HepG2 (cell line): ENCODE measurements around the gene CDC34. TPM values are rescaled to one million over a fixed set of nuclear protein-coding genes. Genes with fewer than 3 reads are reported as not detected.

Experiments
- CHD2 ChIP-seq: IDR thresholded peaks from 2 replicates; pipeline ENCODE4 v1.6.1; 2011; ENCODE audit warnings: low read depth, low read length, improper control_type of control experiment
- CREB1 ChIP-seq, 2 experiments: fragments of 450-650 bp in 1 of 2; IDR thresholded peaks; 2 replicates each; pipeline ENCODE4 v1.6.1; 2016 to 2017; ENCODE audit warnings: control low read depth in 1 of 2, mild to moderate bottlenecking in 1 of 2, missing compliant biosample characterization in 1 of 2, missing genetic modification characterization in 1 of 2
- FOXO1 ChIP-seq: sonication (generic); formaldehyde crosslinking; IDR thresholded peaks from 2 replicates; pipeline ENCODE4 v1.4.0; 2020; ENCODE audit warnings: missing genetic modification reagents
- FOXP1 ChIP-seq, 2 experiments: fragments of 450-650 bp in 1 of 2; IDR thresholded peaks; 2 replicates each; pipeline ENCODE4 v1.6.1; 2017 to 2018; ENCODE audit warnings: antibody characterized with exemption in 1 of 2
- NR2F1 ChIP-seq, 2 experiments: fragments of 450-650 bp in 1 of 2; formaldehyde crosslinking in 1 of 2; IDR thresholded peaks; 2 replicates each; pipeline versions ENCODE4 v1.5.0 to v1.6.1; 2016 to 2020; ENCODE audit warnings: mild to moderate bottlenecking in 1 of 2, missing compliant biosample characterization in 1 of 2, missing genetic modification reagents in 1 of 2, moderate library complexity in 1 of 2
- RCOR2 ChIP-seq: IDR thresholded peaks from 2 replicates; pipeline ENCODE4 v1.6.1; 2016; ENCODE audit warnings: missing biosample characterization, missing genetic modification reagents
- ZNF326 ChIP-seq: sonication (generic); formaldehyde crosslinking; IDR thresholded peaks from 2 replicates; pipeline ENCODE4 v1.4.0; 2020; ENCODE audit warnings: missing genetic modification reagents, borderline replicate concordance
- polyA plus RNA-seq, 8 experiments: library from polyadenylated mRNA; depleted of rRNA in 3 of 8; stranded (reverse) in 7 of 8; unstranded in 1 of 8; fragments of >200 nt; fragmentation: Illumina TruSeq in 4 of 8; extraction: Trizol in 4 of 8; gene quantifications; 2 replicates each; pipeline versions ENCODE4 v1.2.1 to v1.2.3, GENCODE V29; 2011 to 2016; ENCODE audit warnings: low read depth in 4 of 8, missing spikeins in 1 of 8, mixed read lengths in 1 of 8; ENCODE audit not compliant: insufficient read depth in 1 of 8
- total RNA-seq, 5 experiments: library from RNA; depleted of rRNA; stranded (reverse); fragments of >200 nt; fragmentation: Illumina TruSeq; extraction: Trizol; gene quantifications; 2 replicates each; pipeline ENCODE4 v1.2.3, GENCODE V29; 2016; ENCODE audit warnings: low read depth in 1 of 5
- TF ChIP-seq, protein P1 (sequence below): sonication (generic); formaldehyde crosslinking; IDR thresholded peaks from 2 replicates; pipeline ENCODE4 v1.4.0; 2020; ENCODE audit warnings: missing genetic modification reagents, borderline replicate concordance
- TF ChIP-seq, protein P2 (sequence below): sonication (generic); formaldehyde crosslinking; IDR thresholded peaks from 2 replicates; pipeline ENCODE4 v1.5.0; 2020; ENCODE audit warnings: mild to moderate bottlenecking, missing genetic modification reagents, moderate library complexity
- TF ChIP-seq, protein P3 (sequence below), 2 experiments: IDR thresholded peaks; 2 replicates each; pipeline ENCODE4 v1.6.1; 2011 to 2012; ENCODE audit warnings: low read length in 2 of 2, borderline replicate concordance in 1 of 2, low read depth in 1 of 2, mild to moderate bottlenecking in 1 of 2, moderate library complexity in 1 of 2
- TF ChIP-seq, protein P4 (sequence below): IDR thresholded peaks from 2 replicates; pipeline ENCODE4 v1.6.1; 2016; ENCODE audit warnings: mild to moderate bottlenecking
- TF ChIP-seq, protein P5 (sequence below): sonication (generic); formaldehyde crosslinking; IDR thresholded peaks from 2 replicates; pipeline ENCODE4 v1.5.1; 2020; ENCODE audit warnings: mild to moderate bottlenecking, missing genetic modification reagents, moderate library complexity
- TF ChIP-seq, protein P6 (sequence below): IDR thresholded peaks from 2 replicates; pipeline ENCODE4 v1.6.1; 2016

Gene CDC34
- total and polyA plus RNA-seq, 2 of the 13 experiments (the other 11 are each of a cell fraction or from before 2014, with no cell fraction given): 138 to 150 TPM

DNA sequence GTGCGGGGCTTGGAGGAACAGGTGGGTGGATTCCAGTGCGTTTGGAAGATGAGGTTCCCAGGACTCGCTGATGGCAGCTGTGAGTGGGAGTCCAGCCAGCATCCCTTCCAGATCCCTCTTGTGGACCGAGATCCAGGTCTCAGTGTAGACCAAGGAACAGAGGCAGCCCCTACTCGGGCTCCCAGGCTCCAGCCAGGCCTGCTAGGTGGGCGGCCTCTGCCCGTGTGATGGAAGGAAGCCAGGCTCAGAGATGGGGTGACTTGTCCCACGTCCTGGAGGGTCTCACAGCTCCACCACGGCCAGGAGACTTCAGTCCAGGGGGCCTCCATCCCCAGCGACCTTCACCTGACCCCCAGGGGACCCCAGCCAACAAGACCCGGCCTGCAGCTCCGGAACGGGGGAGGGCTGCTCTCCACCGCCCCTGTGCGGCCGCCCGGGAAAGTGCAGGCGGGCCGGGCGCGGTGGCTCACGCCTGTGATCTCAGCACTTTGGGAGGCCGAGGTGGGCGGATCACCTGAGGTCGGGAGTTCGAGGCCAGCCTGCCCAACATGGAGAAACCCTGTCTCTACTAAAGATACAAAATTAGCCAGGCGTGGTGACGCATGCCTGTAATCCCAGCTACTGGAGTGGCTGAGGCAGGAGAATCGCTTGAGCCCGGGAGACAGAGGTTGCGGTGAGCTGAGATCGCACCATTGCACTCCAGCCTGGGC, 36.0 kb upstream of the CDC34 start (continued):
- TF ChIP-seq FOXO1 (CRISPR knock-in tag) (no peak), FOXP1 (IDR thresholded peaks at IDR 0.05) (no peak), FOXP1 (CRISPR knock-in tag; IDR thresholded peaks at IDR 0.05) (no peak), CREB1 (IDR thresholded peaks at IDR 0.05) (0 out of 2 replicates have a peak, but pooled peaks have one; percentile 3), CREB1 (CRISPR knock-in tag; IDR thresholded peaks at IDR 0.05) (no peak), NR2F1 (CRISPR knock-in tag; IDR thresholded peaks at IDR 0.05) (peak in 1 of 2 experiments; percentile 29; a peak in 1 of 4 replicates), CHD2 (no peak), ZNF326 (CRISPR knock-in tag) (no peak), RCOR2 (peak; percentile 85)
- TF ChIP-seq, protein P1, sequence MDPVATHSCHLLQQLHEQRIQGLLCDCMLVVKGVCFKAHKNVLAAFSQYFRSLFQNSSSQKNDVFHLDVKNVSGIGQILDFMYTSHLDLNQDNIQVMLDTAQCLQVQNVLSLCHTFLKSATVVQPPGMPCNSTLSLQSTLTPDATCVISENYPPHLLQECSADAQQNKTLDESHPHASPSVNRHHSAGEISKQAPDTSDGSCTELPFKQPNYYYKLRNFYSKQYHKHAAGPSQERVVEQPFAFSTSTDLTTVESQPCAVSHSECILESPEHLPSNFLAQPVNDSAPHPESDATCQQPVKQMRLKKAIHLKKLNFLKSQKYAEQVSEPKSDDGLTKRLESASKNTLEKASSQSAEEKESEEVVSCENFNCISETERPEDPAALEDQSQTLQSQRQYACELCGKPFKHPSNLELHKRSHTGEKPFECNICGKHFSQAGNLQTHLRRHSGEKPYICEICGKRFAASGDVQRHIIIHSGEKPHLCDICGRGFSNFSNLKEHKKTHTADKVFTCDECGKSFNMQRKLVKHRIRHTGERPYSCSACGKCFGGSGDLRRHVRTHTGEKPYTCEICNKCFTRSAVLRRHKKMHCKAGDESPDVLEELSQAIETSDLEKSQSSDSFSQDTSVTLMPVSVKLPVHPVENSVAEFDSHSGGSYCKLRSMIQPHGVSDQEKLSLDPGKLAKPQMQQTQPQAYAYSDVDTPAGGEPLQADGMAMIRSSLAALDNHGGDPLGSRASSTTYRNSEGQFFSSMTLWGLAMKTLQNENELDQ (CRISPR knock-in tag): no peak
- TF ChIP-seq, protein P2, sequence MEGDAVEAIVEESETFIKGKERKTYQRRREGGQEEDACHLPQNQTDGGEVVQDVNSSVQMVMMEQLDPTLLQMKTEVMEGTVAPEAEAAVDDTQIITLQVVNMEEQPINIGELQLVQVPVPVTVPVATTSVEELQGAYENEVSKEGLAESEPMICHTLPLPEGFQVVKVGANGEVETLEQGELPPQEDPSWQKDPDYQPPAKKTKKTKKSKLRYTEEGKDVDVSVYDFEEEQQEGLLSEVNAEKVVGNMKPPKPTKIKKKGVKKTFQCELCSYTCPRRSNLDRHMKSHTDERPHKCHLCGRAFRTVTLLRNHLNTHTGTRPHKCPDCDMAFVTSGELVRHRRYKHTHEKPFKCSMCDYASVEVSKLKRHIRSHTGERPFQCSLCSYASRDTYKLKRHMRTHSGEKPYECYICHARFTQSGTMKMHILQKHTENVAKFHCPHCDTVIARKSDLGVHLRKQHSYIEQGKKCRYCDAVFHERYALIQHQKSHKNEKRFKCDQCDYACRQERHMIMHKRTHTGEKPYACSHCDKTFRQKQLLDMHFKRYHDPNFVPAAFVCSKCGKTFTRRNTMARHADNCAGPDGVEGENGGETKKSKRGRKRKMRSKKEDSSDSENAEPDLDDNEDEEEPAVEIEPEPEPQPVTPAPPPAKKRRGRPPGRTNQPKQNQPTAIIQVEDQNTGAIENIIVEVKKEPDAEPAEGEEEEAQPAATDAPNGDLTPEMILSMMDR (CRISPR knock-in tag): peak; percentile 93
- TF ChIP-seq, protein P3, sequence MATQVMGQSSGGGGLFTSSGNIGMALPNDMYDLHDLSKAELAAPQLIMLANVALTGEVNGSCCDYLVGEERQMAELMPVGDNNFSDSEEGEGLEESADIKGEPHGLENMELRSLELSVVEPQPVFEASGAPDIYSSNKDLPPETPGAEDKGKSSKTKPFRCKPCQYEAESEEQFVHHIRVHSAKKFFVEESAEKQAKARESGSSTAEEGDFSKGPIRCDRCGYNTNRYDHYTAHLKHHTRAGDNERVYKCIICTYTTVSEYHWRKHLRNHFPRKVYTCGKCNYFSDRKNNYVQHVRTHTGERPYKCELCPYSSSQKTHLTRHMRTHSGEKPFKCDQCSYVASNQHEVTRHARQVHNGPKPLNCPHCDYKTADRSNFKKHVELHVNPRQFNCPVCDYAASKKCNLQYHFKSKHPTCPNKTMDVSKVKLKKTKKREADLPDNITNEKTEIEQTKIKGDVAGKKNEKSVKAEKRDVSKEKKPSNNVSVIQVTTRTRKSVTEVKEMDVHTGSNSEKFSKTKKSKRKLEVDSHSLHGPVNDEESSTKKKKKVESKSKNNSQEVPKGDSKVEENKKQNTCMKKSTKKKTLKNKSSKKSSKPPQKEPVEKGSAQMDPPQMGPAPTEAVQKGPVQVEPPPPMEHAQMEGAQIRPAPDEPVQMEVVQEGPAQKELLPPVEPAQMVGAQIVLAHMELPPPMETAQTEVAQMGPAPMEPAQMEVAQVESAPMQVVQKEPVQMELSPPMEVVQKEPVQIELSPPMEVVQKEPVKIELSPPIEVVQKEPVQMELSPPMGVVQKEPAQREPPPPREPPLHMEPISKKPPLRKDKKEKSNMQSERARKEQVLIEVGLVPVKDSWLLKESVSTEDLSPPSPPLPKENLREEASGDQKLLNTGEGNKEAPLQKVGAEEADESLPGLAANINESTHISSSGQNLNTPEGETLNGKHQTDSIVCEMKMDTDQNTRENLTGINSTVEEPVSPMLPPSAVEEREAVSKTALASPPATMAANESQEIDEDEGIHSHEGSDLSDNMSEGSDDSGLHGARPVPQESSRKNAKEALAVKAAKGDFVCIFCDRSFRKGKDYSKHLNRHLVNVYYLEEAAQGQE (IDR thresholded peaks at IDR 0.05; ENCODE audit: borderline replicate concordance in 1 of 2, low read depth in 1 of 2, low read length in 2 of 2): no peak
- TF ChIP-seq, protein P4, sequence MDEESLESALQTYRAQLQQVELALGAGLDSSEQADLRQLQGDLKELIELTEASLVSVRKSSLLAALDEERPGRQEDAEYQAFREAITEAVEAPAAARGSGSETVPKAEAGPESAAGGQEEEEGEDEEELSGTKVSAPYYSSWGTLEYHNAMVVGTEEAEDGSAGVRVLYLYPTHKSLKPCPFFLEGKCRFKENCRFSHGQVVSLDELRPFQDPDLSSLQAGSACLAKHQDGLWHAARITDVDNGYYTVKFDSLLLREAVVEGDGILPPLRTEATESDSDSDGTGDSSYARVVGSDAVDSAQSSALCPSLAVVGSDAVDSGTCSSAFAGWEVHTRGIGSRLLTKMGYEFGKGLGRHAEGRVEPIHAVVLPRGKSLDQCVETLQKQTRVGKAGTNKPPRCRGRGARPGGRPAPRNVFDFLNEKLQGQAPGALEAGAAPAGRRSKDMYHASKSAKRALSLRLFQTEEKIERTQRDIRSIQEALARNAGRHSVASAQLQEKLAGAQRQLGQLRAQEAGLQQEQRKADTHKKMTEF (CRISPR knock-in tag): peak; percentile 70; the same call in 1 of the 2 replicates
- TF ChIP-seq, protein P5, sequence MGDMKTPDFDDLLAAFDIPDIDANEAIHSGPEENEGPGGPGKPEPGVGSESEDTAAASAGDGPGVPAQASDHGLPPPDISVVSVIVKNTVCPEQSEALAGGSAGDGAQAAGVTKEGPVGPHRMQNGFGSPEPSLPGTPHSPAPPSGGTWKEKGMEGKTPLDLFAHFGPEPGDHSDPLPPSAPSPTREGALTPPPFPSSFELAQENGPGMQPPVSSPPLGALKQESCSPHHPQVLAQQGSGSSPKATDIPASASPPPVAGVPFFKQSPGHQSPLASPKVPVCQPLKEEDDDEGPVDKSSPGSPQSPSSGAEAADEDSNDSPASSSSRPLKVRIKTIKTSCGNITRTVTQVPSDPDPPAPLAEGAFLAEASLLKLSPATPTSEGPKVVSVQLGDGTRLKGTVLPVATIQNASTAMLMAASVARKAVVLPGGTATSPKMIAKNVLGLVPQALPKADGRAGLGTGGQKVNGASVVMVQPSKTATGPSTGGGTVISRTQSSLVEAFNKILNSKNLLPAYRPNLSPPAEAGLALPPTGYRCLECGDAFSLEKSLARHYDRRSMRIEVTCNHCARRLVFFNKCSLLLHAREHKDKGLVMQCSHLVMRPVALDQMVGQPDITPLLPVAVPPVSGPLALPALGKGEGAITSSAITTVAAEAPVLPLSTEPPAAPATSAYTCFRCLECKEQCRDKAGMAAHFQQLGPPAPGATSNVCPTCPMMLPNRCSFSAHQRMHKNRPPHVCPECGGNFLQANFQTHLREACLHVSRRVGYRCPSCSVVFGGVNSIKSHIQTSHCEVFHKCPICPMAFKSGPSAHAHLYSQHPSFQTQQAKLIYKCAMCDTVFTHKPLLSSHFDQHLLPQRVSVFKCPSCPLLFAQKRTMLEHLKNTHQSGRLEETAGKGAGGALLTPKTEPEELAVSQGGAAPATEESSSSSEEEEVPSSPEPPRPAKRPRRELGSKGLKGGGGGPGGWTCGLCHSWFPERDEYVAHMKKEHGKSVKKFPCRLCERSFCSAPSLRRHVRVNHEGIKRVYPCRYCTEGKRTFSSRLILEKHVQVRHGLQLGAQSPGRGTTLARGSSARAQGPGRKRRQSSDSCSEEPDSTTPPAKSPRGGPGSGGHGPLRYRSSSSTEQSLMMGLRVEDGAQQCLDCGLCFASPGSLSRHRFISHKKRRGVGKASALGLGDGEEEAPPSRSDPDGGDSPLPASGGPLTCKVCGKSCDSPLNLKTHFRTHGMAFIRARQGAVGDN (CRISPR knock-in tag): peak; percentile 62
- TF ChIP-seq, protein P6, sequence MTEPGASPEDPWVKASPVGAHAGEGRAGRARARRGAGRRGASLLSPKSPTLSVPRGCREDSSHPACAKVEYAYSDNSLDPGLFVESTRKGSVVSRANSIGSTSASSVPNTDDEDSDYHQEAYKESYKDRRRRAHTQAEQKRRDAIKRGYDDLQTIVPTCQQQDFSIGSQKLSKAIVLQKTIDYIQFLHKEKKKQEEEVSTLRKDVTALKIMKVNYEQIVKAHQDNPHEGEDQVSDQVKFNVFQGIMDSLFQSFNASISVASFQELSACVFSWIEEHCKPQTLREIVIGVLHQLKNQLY (CRISPR knock-in tag): no peak
